Activated CD4-positive, alpha-beta T cell treated with anti-CD3 and anti-CD28 coated beads, Interleukin-10, Interleukin-2, amounts not matched to agents 100 ng/mL and 50 ng/mL, durations not matched to agents 16 hours and 8 hours (primary cell): ENCODE results near the gene LIN7A.

Source experiments
- DNase-seq: peaks from one replicate; pipeline ENCODE4 v3.0.0-alpha.2; 2020

The LIN7A gene

DNA sequence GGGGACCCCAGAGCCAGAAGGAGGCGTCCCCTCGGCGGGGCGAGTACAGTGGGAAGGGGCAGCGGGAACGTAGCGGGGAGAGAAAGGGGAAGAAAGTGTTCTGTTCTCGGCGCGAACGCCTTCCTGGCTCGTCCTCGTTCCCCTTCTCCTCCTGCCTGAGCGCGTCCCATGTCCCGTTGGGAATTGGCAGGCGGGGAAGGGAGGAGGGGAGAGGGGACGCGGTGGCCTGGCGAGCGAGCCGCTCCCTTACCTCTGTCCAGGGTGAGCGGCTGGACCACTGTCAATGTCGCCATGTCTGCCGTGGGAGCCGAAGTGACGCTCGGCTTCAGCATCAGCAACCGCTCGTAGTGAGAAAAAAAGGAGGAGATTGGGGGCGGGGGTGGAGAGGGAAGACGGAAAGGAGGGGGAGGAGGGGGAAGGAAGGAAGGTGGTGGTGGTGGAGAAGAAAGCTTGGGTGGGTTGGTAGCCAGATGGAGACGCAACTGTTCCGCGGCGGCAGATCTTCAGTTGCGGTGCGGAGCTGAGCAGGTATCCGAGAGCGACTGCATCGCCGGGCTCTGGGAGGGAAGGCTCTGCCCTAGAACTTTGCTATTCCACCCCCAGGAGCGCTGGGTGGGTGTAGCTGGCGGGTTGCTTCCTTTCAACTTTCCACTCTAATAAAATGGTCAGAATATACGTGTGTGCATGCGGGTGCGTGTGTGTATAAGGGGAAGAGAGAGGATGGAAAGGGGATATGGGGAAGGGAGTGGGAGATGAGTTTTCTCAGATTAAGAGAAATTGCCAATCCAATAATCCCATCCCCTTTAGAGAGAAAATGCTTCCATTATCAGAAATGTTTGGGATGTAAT, at the start of gene LIN7A:
TSS of gene LIN7A (minus strand) at position 544 of the 848 bp plus-strand sequence. CDS start at position 332, 212 bp downstream.
- no peak for DNase-seq

- no peak for DNase-seq
Measured at GRCh38 chr12:80986224-80986623, 48.5 kb upstream of the LIN7A start.

GRCh38 chr12:80979816-80980215, 42.1 kb upstream of the LIN7A start:
- no peak for DNase-seq

- DNase-seq = no peak
Measured at GRCh38 chr12:80979251-80979650, 41.5 kb upstream of the LIN7A start.

DNA sequence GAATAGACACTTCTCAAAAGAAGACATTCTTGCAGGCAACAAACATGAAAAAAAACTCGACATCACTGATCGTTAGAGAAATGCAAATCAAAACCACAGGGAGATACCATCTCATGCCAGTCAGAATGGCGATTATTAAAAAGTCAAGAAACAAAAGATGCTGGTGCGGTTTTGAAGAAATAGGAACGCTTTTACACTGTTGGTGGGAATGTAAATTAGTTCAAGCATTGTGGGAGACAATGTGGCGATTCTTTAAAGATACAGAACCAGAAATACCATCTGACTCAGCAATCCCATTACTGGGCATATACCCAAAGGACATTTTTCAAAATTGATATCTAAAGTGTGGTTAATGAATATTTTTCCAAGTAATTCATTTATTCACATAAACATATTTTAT, 39.6 kb upstream of the LIN7A start:
- DNase-seq = no peak

GRCh38 chr12:80968326-80968725, 30.6 kb upstream of the LIN7A start:
- DNase-seq = no peak

- no peak for DNase-seq
Measured at GRCh38 chr12:80967565-80967964, 29.8 kb upstream of the LIN7A start.

- DNase-seq = no peak
Measured at GRCh38 chr12:80966001-80966400, 28.3 kb upstream of the LIN7A start.

- no peak for DNase-seq
Measured at GRCh38 chr12:80958162-80958561, 20.4 kb upstream of the LIN7A start.

GRCh38 chr12:80954857-80955520, 17.3 kb upstream of the LIN7A start:
- no peak for DNase-seq

- no peak for DNase-seq
Measured at GRCh38 chr12:80952443-80952842, 14.7 kb upstream of the LIN7A start.

DNA sequence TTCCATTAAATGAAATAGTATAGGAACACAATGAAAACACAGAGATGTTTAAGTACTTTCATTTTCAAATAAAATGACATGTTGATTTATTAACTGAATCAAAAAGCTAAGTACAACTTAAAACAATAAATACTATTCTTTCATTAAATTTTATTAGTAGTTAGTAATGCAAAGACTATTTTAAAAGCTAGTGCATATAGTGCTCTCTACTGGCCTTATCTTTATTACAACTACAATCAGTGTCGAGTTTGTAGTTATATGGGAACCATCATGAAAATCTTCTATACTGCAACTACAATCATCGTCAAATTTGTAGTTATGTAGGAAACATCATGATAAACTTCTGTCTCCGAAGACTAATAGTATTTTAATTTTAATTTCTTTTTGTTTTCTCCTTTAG, 8.9 kb upstream of the LIN7A start:
- no peak for DNase-seq

GRCh38 chr12:80943338-80943737, 5.6 kb upstream of the LIN7A start:
- DNase-seq = no peak

DNA sequence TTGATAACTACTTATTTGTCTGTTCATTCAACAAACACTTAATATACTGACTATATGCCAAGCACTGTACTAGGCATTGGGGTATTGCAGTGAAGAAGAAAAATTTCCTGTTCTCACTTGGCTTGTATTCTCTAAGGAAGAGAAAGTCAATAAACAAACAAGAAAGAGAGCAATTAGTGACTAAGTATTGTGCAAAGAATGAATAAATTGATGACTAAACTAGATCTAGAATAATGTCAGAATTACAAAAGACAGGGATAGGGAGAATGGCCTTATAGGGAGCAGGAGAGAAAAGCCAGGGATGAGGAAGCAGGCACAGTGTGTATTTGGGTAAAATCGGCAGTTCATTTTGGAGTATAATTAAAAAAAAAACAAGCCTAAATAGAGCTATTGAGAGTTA, 4.2 kb upstream of the LIN7A start:
- no peak for DNase-seq

GRCh38 chr12:80939231-80939950, 1.7 kb upstream of the LIN7A start:
- no peak for DNase-seq

DNA sequence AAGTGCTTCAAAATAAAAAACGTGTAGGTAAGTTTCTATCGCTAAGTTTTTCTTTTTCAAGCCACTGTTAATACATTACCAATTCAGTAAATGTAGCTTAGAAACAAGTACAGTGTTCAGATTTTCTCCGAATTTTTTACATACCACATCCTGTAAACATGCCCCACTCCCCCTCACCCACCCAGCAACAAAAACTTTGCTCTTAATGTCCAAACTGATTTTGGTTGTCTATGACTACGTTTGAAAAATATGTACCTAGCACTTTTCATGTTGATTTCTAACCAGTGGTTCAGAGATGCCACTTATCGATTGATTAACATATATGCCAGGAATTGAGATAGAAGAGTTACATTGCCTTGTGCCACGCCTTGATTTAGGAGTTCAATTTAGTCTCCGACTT, 663 bp upstream of the LIN7A start:
- DNase-seq = no peak

DNA sequence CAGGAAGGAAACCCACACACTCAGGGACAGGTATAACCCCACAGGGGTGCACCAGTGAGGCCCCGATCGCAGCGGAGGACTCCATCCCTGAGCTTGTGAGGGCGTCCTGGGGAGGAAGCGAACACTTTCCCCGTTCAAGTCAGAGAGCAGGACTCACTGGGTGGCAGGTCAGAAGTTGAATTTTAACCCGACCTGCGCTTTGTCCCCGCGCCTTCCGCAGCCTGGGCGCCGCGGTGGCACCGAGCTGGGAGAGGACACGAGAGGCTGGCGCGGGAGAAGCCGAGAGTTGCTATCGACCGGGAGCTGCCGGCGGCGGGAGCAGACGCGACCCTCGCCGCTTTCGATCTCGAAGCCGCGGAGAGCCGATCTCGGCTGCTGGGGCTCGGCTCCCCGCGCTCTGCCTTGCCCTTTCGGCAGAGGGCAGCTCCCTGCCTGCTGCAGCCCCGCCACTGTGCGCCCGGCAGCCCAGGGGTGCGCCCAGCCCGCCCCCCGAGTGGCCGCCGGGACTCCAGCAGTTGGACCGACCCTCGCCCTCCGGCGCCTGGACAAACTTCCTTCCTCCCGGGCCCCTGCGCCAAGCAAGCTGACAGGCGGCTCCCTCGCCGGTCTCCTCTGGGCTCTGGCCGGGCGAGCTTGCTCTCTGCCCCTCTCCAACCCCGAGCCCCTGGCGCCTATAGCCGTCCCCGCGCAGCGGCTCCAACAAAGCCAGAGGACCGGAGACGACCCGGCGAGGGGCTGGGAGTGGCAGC, 918 bp downstream of the LIN7A start:
- no peak for DNase-seq

GRCh38 chr12:80936353-80936641, 1.4 kb downstream of the LIN7A start:
- no peak for DNase-seq

DNA sequence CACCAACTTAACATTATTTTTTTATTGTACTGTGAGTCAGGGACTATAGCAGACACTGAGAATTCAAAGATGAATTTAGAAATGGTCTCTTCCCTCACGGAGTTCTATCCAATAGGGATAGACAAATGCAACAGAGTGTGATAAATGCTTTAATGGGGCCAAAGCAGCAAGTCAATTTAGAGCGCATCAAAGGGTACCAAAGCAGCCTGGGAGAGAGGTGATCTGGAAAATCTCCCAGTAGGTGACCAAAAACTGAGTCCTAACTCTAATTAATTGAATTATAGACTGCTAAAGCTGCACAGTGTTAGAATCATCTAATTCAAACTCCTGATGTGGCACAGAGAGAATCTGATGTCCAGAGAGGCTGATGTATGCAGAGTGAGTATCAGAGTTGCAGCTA, 2.6 kb downstream of the LIN7A start:
- DNase-seq = no peak

DNA sequence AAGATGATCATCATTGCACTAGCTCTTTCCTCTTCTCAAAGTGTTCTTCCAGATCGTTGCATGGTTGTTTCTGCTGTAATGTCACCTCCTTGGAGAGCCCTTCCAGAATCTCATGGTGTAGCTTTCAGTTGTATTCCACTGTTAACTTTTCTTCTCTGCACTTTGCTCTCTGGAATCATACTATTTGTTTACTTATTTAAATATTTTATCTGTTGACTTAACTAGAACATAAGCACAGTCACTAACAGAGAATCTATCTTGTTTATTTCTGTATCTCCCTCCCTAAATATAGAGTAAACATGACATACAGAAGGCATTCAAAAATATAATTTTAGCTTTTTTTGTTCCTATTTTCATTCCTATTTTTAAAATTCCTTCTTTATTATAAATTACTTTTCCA, 11.8 kb downstream of the LIN7A start:
- DNase-seq = no peak

GRCh38 chr12:80925237-80925636, 12.5 kb downstream of the LIN7A start:
- DNase-seq = no peak

GRCh38 chr12:80924437-80924836, 13.3 kb downstream of the LIN7A start:
- no peak for DNase-seq

- DNase-seq = no peak
Measured at GRCh38 chr12:80920006-80920405, 17.7 kb downstream of the LIN7A start.
